ENCODE data around the gene HTR1D.

DNA sequence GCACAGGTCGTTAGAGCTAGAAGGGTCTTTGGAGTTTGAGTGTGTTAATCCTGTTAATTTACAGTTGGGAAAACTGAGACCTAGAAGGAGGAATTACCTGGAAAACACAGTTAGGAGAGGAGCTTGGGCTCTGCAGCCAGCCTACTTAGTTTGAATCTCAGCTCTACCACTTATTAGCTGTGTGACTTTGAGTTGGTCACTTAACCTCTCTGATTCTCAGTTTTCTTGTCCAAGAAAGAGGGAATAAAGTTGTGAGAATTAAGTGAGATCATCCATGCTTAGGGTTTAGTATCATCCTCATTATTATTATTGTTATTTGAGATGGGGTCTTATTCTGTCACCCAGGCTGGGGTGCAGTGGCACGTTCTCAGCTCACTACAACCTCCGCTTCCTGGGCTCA lies 5.4 kb upstream of the HTR1D start:
- TF ChIP-seq, protein P1, sequence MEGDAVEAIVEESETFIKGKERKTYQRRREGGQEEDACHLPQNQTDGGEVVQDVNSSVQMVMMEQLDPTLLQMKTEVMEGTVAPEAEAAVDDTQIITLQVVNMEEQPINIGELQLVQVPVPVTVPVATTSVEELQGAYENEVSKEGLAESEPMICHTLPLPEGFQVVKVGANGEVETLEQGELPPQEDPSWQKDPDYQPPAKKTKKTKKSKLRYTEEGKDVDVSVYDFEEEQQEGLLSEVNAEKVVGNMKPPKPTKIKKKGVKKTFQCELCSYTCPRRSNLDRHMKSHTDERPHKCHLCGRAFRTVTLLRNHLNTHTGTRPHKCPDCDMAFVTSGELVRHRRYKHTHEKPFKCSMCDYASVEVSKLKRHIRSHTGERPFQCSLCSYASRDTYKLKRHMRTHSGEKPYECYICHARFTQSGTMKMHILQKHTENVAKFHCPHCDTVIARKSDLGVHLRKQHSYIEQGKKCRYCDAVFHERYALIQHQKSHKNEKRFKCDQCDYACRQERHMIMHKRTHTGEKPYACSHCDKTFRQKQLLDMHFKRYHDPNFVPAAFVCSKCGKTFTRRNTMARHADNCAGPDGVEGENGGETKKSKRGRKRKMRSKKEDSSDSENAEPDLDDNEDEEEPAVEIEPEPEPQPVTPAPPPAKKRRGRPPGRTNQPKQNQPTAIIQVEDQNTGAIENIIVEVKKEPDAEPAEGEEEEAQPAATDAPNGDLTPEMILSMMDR (conservative IDR thresholded peaks at IDR 0.05): no peak
- TF ChIP-seq EZH2 (IDR thresholded peaks at IDR 0.05; ENCODE audit: low read depth): no peak

Measured in PC-9 (cell line).